Measurements from ENCODE around the gene TMEM9. TPM values are rescaled to one million over a fixed set of nuclear protein-coding genes. Genes with fewer than 3 reads are reported as not detected.
"Not testable (repeated sequence)": the region's sequence is repeated elsewhere in the genome, so short reads cannot be mapped to it uniquely, and the experiment has no call there.

TMEM9 gene
- total and polyA plus RNA-seq, 9 of the 15 experiments (the other 6 are each of a cell fraction or from before 2014, with no cell fraction given): 30.4 to 107 (median 67.6) TPM

- BruUV-seq (replicated peaks); intact Hi-C loops (cut with micrococcal nuclease); H3K36me3 ChIP-seq (ENCODE audit: control insufficient read depth, insufficient read depth, low read length); H3K27me3 ChIP-seq (ENCODE audit: control insufficient read depth in 2 of 2, insufficient read depth in 2 of 2, low read length in 2 of 2); H3K9me3 ChIP-seq (replicated peaks; ENCODE audit: control insufficient read depth, insufficient read depth, low read depth, low read length); DNase-seq (ENCODE audit: extremely low read depth in 1 of 4, low spot score in 3 of 4); H3K79me2 ChIP-seq (ENCODE audit: control insufficient read depth, insufficient read depth, low read length); FAIRE-seq; H3K9ac ChIP-seq (ENCODE audit: insufficient read depth in 1 of 2, low read depth in 2 of 2, low read length in 2 of 2); H3K4me2 ChIP-seq (ENCODE audit: insufficient read depth, low read length); CTCF ChIA-PET (ENCODE audit: low intra/inter-chr PET ratio); in situ Hi-C loops (cut with MboI); H4K20me1 ChIP-seq (replicated peaks; ENCODE audit: control insufficient read depth, insufficient read depth, low read length); H3K9me1 ChIP-seq (ENCODE audit: control insufficient read depth, insufficient read depth, low read length); H2AFZ ChIP-seq (ENCODE audit: low read depth, low read length); H3K27ac ChIP-seq (ENCODE audit: extremely low read depth, low read depth, low read length); ATAC-seq; H3K4me3 ChIP-seq: not testable (repeated sequence)
- POLR2A ChIA-PET: interaction anchor here (0.6 to 1.7 kb wide), 2 partner anchors 9 to 37 kb away, joined by 3 to 6 read pairs; partner anchors contain the start of gene TMEM9
- 67% methylated on average over 8 of the region's 8 CpGs for WGBS (ENCODE audit: insufficient coverage, low coverage, missing lambda C conversion rate)
- H3K4me1 ChIP-seq (replicated peaks in 1 of 2; ENCODE audit: control insufficient read depth in 2 of 2, insufficient read depth in 2 of 2, low read length in 2 of 2): peaks cover 4 to 14% of the 10 kb centered on the region in 2 experiments; a peak in 3 of 5 replicates
Measured at GRCh38 chr1:201163036-201163435, 8.8 kb upstream of the TMEM9 start.

- Histone ChIP-seq H3K27me3 (ENCODE audit: control insufficient read depth in 2 of 2, insufficient read depth in 2 of 2, low read length in 2 of 2) (no peaks in the 10 kb centered on the region), H3K4me1 (replicated peaks in 1 of 2; ENCODE audit: control insufficient read depth in 2 of 2, insufficient read depth in 2 of 2, low read length in 2 of 2) (peaks cover 13 to 20% of the 10 kb centered on the region in 2 experiments), H3K9ac (ENCODE audit: insufficient read depth in 1 of 2, low read depth in 2 of 2, low read length in 2 of 2) (no peak overlapping the region), H3K27ac (ENCODE audit: extremely low read depth, low read depth, low read length) (no peak overlapping the region), H2AFZ (ENCODE audit: low read depth, low read length) (no peak overlapping the region), H3K4me3 (no peak overlapping the region), H3K36me3 (ENCODE audit: control insufficient read depth, insufficient read depth, low read length) (no peaks in the 10 kb centered on the region; the same call in 2 of the 3 replicates), H3K9me3 (replicated peaks; ENCODE audit: control insufficient read depth, insufficient read depth, low read depth, low read length) (no peaks in the 10 kb centered on the region), H3K9me1 (ENCODE audit: control insufficient read depth, insufficient read depth, low read length) (no peaks in the 10 kb centered on the region), H4K20me1 (replicated peaks; ENCODE audit: control insufficient read depth, insufficient read depth, low read length) (no peaks in the 10 kb centered on the region), H3K4me2 (ENCODE audit: insufficient read depth, low read length) (no peak overlapping the region), H3K79me2 (ENCODE audit: control insufficient read depth, insufficient read depth, low read length) (peaks cover 12% of the 10 kb centered on the region; the same call in 2 of the 3 replicates)
- 43% methylated on average over 2 of the region's 2 CpGs for WGBS (ENCODE audit: insufficient coverage, low coverage, missing lambda C conversion rate)
- intact Hi-C loops (cut with micrococcal nuclease) (no loop called here), in situ Hi-C loops (cut with MboI) (no loop called here)
- ChIA-PET POLR2A (interaction anchor here (1.2 to 9.8 kb wide), 2 partner anchors 11 to 17 kb away, joined by 4 to 121 read pairs; no protein-coding TSS in a partner anchor), CTCF (ENCODE audit: low intra/inter-chr PET ratio) (no interaction called here)
- FAIRE-seq: no peak
- no peak for ATAC-seq
- no TSS peak for BruUV-seq (replicated peaks)
- no peak for DNase-seq (ENCODE audit: extremely low read depth in 1 of 4, low spot score in 3 of 4)
- TF ChIP-seq E4F1 (CRISPR knock-in tag; IDR thresholded peaks at IDR 0.05; ENCODE audit: borderline replicate concordance) (no peak), SREBF2 (CRISPR knock-in tag; IDR thresholded peaks at IDR 0.05) (no peak), MEF2D (tag; conservative IDR thresholded peaks at IDR 0.05; ENCODE audit: low read depth) (no peak), EP400 (IDR thresholded peaks at IDR 0.05) (no peak), ZNF57 (CRISPR knock-in tag; IDR thresholded peaks at IDR 0.05) (no peak), BACH1 (tag; IDR thresholded peaks at IDR 0.05) (no peak), ZBED1 (IDR thresholded peaks at IDR 0.05) (no peak), USF1 (CRISPR knock-in tag; IDR thresholded peaks at IDR 0.05) (no peak)
- TF ChIP-seq, protein P1, sequence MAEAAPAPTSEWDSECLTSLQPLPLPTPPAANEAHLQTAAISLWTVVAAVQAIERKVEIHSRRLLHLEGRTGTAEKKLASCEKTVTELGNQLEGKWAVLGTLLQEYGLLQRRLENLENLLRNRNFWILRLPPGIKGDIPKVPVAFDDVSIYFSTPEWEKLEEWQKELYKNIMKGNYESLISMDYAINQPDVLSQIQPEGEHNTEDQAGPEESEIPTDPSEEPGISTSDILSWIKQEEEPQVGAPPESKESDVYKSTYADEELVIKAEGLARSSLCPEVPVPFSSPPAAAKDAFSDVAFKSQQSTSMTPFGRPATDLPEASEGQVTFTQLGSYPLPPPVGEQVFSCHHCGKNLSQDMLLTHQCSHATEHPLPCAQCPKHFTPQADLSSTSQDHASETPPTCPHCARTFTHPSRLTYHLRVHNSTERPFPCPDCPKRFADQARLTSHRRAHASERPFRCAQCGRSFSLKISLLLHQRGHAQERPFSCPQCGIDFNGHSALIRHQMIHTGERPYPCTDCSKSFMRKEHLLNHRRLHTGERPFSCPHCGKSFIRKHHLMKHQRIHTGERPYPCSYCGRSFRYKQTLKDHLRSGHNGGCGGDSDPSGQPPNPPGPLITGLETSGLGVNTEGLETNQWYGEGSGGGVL (CRISPR knock-in tag; IDR thresholded peaks at IDR 0.05): no peak
- TF ChIP-seq, protein P2, sequence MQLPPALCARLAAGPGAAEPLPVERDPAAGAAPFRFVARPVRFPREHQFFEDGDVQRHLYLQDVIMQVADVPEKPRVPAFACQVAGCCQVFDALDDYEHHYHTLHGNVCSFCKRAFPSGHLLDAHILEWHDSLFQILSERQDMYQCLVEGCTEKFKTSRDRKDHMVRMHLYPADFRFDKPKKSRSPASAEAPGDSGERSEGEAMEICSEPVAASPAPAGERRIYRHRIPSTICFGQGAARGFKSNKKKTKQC (CRISPR knock-in tag; IDR thresholded peaks at IDR 0.05): no peak
Measured at GRCh38 chr1:201157949-201158348, 3.7 kb upstream of the TMEM9 start.

Measured in K562 (cell line).